GM21619 (cell line): ENCODE data around the gene CAMKK1.

Experiments
- ATAC-seq: cut with Tn5 transposase; IDR thresholded peaks from one replicate; pipeline ENCODE4 v1.9.1; 2021; ENCODE audit not compliant: unreplicated experiment

Gene CAMKK1

DNA sequence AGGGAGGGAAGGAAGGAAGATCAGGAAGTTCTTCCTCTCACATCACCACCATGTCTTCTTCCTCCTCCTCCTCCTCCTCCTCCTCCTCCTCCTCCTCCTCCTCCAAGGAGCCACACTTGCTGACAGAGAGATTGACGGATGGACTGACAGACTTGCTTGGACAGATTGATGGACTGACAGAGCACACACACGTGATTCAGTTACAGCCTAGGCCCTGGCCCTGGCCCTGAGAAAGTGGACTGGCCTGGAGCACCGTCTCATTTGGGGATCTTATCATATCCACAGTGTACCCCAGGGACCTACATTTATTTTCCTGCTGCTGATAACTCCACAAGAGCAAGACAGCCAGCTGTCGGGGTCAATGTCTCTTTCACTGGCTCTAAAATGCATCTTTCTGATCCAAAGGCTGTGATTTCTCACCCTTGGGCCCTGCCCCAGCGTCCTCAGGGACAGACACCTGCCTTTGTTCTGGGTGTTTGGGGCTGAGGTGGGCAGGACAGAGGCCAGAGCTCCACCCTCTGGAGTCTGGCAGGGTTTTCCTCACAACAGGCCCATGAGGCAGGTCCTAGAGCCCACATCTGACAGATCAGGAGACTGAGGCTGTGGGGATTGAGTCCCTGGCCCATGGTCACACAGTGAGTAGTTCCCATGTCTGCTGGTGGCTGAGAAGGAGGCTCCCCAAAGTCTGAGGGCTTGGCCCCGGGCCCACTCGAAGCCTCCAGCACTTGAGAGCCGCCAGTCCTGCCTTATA, 25.7 kb upstream of the CAMKK1 start:
- ATAC-seq, result no peak

DNA sequence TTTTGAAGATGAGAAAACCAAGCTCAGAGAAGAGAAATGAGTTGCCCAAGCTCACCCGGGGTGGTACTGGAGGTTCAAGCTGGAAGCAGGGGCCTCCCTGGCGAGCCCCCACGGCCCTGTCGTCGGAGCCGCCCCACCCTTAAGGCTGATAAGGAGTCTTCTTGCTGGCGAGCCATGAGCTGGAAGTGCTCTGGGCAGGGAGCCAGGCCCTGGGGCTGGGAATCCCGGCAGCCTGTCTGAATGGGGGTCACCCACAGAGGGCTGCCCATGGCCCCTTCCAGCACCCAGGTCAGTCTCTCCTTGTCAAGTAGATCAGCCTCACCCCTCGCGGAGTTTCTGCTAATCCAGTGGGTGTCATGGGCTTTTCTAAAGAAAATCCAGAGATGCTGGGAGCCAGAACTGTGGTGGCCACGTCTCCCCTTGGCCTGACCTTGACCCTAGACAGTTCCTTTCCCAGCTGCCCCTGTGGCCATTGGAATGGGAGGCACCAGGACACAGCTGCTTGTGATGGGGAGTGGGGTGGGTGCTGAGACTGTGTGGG, 24.6 kb upstream of the CAMKK1 start:
- ATAC-seq, result no peak

DNA sequence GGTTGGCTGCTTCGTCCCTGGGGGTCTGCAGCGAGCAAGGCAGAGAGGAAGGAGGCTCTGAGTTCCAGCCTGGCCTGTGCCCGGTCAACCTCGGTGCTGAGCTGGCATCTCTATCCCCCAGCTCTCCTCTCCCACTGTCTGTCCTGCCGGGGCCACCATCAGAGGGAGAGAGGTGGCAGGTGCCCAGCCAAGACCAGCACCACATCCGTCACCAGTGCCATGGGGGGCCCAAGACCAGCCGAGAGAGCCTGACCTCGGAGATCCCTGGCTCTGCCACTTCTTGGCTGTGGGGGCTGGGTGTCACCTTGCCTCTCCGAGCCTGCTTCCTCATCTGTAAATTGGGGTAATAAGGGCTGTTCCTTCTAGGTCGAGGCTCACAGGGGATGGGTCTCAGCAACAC, 24.0 kb upstream of the CAMKK1 start:
- ATAC-seq, result no peak

DNA sequence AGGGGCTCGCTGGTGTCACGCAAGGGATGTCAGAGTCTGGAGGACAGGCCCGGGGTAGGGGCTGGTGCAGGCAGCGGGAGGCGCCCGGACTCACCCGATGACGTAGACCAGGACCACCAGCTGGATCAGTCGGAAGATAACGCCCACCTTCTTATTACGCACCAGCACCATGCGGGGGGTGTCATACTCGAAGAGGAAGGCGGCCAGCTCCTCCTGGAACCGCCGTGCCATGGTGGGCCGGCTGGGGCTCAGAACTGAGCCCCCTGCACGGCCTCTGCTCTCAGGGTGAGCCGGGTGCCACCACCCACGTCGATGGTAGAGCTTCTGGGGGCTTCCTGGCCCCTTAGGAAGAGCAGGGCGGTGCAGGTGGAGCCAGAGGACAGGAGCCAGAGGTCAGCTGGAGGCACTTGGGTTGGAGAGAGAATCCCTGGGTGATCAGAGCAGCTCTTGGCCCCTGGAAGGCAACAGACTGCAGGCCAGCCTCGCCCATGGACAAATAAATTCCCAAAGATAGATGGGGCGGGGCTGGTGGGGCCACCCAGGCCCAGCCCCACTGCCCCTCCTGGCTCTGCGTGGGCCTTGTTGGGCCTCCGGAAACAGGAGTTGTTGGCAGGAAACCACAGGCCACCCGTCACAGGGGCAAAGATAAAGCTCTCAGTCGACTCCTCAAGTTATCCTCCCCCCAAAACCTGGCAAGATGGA, 23.3 kb upstream of the CAMKK1 start, which contains the start of gene P2RX1:
TSS of gene P2RX1 (minus strand) at position 471 of the 702 bp plus-strand sequence. CDS start at position 231, 240 bp downstream.
- no peak for ATAC-seq

DNA sequence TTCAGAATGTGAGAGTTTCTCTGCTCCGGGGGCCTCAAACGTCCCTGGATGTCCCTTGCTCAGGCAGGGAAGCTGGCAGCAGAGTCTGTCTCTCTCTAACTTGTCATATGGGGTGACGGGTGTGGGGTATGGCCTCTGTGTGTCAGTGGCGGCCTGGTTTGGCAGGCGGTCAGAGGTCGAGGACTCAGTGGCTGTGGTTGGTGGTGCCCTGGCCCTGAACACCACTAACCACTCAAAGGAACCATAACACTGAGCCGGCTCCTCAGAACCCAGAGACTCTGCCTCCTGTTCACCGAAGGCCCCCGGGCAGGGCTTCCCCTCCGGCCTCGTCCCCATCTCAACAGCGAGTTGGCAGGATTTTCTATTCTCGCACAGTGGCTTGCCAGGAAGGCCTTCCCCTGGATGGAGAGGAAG, 22.7 kb upstream of the CAMKK1 start:
- no peak for ATAC-seq

DNA sequence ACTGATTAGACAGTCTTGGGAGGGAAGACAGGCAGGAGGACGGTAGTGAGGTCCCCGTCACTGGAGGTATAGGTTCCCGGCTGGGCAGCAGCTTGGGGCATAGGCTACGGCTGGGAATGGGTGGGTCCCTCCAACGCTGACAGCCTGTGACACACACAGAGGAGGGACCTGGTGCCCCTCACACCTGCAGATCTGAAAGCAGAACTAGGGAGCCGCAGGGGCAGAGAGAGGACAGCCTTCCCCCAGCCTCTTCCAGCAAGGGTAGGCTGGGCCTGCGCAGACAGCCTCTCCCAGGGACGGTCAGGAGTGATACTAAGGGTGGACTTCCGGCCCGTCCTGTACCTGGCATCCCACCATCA, 21.4 kb upstream of the CAMKK1 start:
- peak; percentile 39 for ATAC-seq

DNA sequence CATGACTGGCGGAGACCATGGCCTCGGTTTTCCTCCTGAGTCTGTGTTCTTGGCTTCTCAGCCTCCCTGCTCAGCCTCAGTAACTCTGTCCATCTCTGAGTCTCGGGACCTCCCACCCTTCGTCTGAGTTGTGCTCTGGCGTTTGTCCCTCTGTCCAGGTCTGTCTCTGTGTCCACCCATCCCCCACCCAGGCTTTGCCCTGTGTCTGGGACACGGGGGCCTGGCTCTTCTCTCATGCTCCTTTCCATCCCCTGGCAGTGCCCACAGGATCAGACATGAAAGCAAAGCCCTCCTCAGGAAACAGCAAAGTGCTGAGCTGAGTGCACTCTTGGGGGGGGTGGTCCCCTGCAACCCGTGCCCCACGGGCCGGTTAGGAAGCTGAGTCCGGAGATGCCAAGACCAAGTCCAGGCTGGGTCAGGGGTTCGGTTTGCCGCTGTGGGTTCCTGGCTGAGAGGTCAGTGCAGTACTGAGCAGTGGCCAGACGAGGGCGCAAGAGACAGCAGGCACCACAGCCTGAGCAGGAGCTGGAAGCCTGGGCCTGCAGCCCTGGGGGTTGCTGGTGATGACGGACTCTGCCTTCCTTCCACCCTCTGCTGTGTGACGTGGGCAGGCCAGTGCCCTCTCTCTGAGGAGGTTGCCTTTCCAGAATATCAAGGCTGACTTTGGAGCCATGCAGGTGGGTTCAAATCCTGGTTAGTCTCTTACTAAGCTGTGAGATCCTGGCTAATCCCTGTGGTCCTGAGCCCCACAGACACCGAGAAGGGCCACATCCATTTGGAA, 20.9 kb upstream of the CAMKK1 start:
- ATAC-seq, result peak; percentile 38

DNA sequence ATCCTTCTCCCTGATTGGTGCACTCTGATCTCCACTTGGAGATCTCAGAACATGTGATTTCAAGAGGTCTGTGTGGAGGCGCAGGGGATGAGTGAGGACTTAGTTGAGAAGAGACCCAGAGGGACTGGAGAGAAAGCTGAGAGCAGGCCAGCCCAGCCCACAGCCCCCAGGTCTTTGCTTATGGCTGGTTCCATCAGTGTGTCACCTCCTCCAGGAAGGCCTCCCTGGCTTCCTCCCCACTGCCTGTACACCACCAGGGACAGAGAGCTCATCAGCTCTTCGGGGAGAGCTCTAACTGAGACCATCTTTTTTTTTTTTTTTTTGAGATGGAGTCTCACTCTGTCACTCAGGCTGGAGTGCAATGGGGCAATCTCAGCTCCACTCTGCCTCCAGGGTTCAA, 20.0 kb upstream of the CAMKK1 start:
- ATAC-seq, result no peak

DNA sequence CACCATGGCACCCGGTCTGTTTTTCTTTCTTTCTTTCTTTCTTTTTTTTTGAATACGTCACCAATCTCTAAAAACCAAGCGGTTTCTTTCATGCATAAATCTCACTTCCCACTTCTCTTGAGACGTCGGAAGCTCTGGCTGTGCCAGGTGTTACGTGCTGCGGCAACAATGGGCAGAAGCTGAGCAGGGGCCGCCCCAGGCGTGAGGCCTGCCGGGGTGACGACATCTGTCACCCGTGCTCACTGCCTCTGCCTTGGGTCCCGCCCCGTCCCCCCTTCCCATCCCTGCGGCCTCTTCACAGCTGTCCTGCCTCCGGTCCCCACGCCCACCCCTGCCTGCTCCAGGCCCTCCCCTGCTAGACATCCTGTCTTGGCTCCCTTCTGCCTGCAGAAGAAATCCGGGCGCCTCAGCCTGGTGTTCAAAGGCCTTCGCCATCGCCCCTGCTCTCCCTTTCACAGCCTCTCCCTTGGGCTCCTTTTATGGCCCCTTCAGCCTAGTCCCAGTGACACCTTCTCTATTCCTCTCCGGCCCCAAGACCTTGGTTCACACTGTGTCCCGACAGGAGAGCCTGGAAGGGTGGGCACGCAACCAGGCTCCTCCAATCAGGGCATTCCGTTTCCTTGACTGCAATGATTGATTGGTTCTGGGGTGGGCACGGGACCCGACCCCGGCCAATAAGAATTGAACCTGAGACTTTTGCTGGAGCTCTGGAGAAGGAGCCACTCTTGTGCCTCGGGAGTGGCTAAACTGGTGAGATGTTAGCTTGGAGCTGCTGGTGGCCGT, 18.6 kb upstream of the CAMKK1 start:
- peak; percentile 69 for ATAC-seq

DNA sequence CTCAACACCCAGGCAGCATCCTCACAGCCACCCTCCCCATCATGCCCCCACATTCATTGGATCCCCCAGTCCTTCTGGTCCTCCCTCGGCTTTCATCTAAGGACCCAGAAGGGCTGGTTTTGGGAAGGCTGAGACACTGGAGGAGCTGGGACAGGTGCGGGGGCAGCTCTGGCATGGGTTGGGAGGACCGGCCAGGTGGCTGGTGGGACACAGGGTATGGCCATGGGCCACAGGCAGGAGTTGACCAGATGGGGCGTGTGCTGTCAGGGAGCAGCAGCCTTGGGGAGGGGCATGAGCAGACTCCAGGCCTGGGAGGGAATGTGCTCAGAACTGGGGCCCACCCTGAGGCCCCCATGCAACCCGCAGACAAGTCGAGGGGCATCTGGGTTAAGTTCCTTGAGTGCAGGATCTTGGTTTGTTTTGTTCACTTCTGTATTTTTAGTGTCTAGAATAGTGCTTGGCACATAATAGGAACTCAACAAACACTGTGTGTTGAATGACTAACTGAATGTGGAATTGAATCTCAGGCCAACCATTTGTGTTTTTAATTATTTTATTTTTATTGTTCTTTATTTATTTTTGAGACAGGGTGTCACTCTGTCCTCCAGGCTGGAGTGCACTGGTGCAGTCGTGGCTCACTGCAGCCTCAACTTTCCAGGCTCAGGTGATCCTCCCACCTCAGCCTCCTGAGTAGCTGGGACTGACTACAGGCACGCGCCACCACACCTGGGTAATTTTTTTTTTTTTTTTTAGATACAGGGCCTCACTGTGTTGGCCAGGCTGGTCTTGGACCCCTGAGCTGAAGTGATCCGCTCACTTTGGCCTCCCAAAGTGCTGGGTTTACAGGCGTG, 17.8 kb upstream of the CAMKK1 start:
- no peak for ATAC-seq

DNA sequence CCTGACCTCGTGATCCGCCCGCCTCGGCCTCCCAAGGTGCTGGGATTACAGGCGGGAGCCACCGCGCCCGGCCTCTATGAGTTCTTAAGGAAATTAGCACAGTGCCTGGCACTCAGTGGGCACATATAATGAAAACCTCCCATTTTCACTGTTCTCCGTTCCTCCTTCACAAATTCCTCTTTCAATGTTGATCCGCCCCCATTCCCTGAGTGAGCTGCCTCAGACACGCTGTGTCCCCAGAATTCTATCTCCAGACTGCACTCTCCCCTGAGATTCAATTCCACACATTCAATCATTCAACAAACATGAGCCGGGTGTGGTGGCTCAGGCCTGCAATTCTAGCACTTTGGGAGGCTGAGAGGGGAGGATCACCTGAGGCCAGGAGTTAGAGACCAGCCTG, 16.4 kb upstream of the CAMKK1 start:
- no peak for ATAC-seq

DNA sequence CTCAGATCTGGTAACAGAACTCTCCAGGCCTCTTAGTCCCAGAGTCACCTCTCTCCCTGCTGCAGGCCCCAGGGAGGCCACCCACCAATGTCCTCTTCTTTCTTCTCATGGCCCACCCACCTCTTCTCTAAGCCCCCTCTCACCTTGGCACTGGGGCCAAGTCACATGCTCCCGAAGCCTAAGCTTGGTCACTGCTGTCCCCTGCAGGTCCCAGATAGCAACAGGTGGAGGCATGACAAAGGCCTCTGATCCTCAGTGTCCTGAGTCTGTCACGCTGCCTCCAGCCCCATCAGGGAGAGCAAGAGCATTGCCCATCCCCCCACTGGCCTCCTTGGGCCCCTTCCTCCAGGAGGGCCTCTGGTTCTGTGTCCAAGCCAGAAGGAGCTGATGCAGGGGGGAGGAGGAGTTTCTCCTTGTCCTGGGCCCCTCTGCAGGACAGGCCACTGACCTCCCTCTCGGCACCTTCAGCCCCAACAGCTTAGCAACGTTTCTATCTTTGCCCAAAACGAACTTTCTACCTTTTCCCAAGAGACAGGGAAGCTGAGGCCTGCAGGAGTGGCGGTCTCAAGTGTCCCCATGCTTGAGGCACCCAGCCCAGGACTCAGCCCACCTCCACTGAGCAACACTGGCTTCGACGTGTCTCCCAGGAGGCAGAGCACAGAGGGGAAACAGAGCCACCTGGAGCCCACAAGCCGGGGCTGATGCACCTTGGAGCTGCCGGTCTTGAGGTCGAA, 14.8 kb upstream of the CAMKK1 start:
- ATAC-seq, result no peak

DNA sequence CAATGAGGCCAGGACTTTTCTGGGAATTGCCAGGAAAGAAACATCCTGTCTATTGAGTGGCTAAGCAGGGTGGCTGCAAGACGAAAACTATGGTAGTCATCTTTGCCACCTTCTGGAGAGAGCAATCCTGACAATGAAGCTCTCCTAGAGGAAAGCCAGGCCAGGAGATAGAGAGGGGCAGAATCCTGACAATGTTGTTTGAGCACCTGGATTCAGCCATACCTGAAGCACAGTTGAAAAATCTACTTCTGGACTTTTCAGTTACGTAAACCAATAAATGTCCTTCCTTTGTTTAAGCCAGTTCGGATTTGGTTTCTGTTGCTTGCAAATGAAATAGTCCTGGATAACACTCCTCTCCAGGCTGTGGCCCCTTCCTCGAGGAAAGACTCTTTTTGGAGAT, 14.0 kb upstream of the CAMKK1 start:
- ATAC-seq, result no peak

DNA sequence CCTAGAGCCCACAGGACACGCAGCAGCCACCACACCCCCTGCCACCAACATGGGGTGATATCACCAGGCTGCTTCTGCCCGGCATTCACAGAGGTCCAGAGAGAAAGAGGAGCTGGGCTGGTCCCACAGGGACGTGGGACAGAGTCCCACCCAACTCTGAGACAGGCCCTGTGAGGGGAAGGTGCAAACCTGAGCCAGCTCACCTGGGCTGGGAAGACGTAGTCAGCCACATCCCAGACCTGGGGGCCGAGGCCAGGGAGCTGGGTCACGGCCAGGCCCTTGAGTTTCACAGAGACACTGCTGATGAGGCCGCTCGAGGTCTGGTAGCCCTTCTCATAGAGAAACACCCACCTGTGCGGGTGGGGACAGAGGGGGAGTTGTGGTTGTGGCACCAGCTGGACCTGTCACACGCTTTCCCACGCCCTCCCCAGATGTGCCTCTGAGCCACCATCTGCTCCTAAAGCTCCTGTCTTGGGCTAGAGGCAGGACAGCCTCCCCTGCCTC, 12.2 kb upstream of the CAMKK1 start:
- no peak for ATAC-seq

DNA sequence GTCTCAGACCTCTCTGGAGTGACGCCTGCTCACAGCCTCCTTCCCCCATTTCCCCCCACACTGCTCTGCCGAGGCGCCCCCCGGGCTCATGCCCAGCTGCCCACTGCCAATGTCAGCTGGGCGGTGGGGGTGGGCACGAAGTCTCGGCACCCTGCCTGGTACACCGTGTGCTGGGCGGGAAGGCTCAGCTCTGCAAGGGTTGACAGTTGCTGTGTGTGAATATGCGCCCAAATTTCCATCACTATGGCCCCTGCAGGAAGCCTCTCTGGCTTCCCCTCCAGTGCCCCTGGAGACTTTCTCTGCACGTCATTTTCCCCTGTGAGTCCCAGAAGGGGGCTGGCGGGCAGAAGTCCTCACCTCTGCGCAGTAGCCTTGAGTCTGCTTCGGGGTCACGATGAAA, 11.6 kb upstream of the CAMKK1 start:
- ATAC-seq, result no peak

DNA sequence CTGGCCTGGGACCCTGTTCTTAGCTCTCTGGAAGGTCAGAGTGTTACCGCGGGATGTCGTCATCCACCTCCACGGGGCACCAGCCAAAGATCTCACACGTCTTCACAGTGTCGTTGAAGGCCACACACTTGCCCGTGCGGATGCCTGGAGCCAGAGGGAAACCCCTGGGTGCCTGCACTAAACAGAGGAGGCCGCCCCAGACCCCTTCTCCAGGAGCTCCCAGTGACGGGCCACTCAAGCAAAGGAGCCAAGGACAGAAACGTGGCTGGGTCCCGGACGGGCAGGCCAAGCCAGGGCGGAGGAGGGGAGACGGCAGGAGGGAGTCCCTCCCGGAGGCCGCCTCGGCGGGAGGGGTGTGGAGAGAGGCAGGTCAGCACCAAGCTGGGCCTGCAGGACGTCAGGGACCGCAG, 11.0 kb upstream of the CAMKK1 start:
- ATAC-seq, result no peak

DNA sequence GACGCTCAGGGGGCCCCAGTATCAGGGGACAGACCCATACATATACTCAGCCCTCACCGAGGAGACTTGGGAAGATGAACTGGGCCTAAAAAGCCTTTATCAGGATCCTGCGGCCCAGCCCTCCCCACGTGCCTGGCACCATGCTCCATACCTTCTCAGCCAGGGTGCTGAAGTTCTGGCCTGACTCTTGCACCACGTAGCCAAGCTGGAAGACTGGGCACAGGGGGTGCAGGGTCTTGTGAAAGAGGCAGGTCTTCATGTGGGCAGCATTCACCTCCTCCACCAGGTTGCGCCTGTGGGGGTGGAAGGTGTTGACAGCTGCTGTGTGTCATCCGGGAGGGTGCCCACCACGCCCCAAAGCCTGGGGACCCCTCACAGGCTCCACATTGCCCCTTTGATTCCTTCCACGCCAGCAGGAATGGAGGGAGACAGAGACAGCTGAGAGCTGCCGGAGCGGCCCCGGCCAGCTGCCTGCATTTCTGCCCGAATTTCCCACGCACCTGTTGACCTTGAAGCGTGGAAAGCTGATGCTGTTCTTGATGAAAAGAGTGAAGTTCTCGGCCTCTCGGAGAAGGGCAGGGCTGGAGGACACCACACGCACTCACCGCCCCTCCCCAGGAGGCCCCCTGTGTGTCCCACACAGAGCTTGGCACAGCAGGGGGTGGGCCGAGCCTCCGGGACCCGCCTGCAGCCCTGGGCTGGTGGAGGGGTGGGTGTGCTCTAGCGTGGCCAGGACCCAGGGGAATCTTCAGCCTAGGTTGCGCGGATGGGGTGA, 10.4 kb upstream of the CAMKK1 start:
- no peak for ATAC-seq

DNA sequence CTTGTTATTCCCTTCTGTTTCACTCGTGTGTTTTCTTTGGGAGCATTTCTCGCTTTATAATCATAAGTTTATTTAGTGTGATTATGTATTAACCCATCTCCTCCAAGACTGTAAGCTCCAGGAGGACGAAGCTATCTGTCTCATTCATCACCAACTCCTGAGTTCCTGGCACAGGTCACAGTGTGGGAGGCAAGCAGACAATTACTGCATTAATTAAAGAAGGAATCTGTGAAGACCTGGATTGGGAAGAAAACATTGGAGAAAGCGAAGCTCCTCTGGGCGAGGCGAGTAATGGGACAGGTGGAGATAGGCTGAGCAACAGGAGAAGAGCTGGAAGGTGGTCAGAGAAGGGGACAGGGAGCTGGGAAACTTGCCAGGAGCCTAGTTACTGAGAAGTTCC, 7.8 kb upstream of the CAMKK1 start:
- no peak for ATAC-seq
